Measurements from ENCODE around the gene AIF1L. TPM values are rescaled to one million over a fixed set of nuclear protein-coding genes. Genes with fewer than 3 reads are reported as not detected.

Gene AIF1L
- total RNA-seq, 1 donor from 2014 or later, result 72.5 TPM

DNA sequence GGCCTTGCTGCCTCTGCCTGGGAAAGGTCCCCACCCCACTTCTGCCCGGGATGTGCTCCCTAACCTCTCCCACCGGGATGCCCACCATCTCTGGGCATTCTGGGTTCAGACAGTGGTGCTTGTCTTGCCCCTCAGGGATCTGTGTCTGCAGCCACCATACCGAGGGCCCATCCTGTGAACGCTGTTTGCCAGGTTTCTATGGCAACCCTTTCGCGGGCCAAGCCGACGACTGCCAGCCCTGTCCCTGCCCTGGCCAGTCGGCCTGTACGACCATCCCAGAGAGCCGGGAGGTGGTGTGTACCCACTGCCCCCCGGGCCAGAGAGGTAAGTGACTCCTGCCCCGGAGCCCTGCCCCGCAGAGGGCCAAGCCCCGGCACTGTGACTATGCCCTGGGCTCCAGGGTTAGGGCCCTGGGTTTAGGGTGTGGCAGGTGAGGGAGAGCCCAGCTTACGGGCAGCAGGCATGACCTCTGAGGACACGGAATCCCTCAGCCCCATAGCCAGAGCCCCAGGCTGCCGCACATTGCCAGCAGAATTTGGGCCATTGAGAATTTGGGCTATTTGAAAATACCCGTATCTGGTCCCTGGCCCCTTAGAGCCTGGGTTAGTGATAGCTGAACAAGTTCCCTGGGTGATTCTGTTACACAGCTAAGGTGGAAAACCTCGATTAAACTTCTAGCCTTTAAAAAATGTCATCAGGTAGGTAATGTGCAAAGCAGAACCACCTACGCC lies 35.3 kb upstream of the AIF1L start:
- Mint-ChIP-seq H3K36me3 (ENCODE audit: insufficient read depth) (no peaks in the 10 kb centered on the region), H3K4me3 (ENCODE audit: low read depth) (no peak overlapping the region), H3K27ac (no peak overlapping the region), H3K9me3 (ENCODE audit: low read depth) (no peaks in the 10 kb centered on the region), H3K27me3 (peaks cover 2% of the 10 kb centered on the region), H3K4me1 (ENCODE audit: low read depth) (no peaks in the 10 kb centered on the region)
- no peak for TF ChIP-seq CTCF (IDR thresholded peaks at IDR 0.05; ENCODE audit: unreplicated experiment)
- DNase-seq (ENCODE audit: low spot score, unreplicated experiment), result no peak

DNA sequence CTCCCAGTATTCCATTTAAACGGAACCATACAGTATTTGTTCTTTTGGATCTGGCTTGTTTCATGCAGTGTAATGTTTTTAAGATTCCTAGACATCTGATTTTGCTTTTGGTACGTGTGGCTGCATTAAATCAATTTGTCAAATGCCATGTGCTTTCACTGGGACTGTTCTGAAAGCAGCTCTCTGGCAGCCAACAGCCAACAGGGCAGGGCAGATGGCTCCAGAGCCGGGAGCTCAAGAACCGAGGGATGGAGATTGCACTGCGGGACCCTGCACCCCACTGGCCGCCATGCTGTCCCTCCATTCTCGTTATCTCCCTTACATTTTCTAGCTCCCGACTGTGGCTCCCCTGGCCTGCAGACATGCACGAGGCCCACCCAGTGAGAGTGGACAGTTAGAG lies 33.4 kb upstream of the AIF1L start:
- Mint-ChIP-seq H3K4me1 (ENCODE audit: low read depth) (no peaks in the 10 kb centered on the region), H3K27me3 (peaks cover 2% of the 10 kb centered on the region), H3K9me3 (ENCODE audit: low read depth) (no peaks in the 10 kb centered on the region), H3K36me3 (ENCODE audit: insufficient read depth) (no peaks in the 10 kb centered on the region), H3K4me3 (ENCODE audit: low read depth) (no peak overlapping the region), H3K27ac (no peak overlapping the region)
- no peak for DNase-seq (ENCODE audit: low spot score, unreplicated experiment)
- no peak for TF ChIP-seq CTCF (IDR thresholded peaks at IDR 0.05; ENCODE audit: unreplicated experiment)

- Mint-ChIP-seq H3K27ac (no peak overlapping the region), H3K4me3 (ENCODE audit: low read depth) (no peak overlapping the region), H3K36me3 (ENCODE audit: insufficient read depth) (no peaks in the 10 kb centered on the region), H3K27me3 (peaks cover 2% of the 10 kb centered on the region), H3K9me3 (ENCODE audit: low read depth) (no peaks in the 10 kb centered on the region), H3K4me1 (ENCODE audit: low read depth) (no peaks in the 10 kb centered on the region)
- DNase-seq (ENCODE audit: low spot score, unreplicated experiment), result no peak
- TF ChIP-seq CTCF (IDR thresholded peaks at IDR 0.05; ENCODE audit: unreplicated experiment), result no peak
These were observed 30.7 kb upstream of the AIF1L start for GRCh38 chr9:131065599-131065998.

DNA sequence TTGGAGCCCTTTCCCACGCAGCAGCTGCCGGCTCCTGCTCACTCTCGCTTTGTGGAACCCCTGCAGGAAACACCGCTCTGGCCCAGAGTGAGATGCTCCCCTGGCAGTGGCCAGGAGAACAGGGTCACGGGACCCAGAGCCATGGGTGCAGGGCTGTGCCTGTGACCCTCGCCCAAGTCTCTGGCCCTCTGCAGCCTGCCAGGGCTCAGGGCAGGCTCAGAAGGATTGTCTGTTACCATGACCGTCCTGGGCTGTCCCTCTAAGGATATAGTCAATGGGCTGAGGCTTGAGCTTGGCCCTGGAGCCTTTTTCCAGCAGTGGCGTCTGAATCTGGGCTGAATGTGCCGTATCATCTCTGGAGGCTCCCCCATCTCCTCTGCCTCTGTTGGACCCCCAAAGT lies 28.7 kb upstream of the AIF1L start:
- no peaks in the 10 kb centered on the region for H3K36me3 Mint-ChIP-seq (ENCODE audit: insufficient read depth)
- TF ChIP-seq CTCF (IDR thresholded peaks at IDR 0.05; ENCODE audit: unreplicated experiment), result no peak
- peaks cover 2% of the 10 kb centered on the region for H3K27me3 Mint-ChIP-seq
- no peak overlapping the region for H3K4me3 Mint-ChIP-seq (ENCODE audit: low read depth)
- H3K27ac Mint-ChIP-seq, result no peak overlapping the region
- H3K9me3 Mint-ChIP-seq (ENCODE audit: low read depth), result no peaks in the 10 kb centered on the region
- no peak for DNase-seq (ENCODE audit: low spot score, unreplicated experiment)
- no peaks in the 10 kb centered on the region for H3K4me1 Mint-ChIP-seq (ENCODE audit: low read depth)

DNA sequence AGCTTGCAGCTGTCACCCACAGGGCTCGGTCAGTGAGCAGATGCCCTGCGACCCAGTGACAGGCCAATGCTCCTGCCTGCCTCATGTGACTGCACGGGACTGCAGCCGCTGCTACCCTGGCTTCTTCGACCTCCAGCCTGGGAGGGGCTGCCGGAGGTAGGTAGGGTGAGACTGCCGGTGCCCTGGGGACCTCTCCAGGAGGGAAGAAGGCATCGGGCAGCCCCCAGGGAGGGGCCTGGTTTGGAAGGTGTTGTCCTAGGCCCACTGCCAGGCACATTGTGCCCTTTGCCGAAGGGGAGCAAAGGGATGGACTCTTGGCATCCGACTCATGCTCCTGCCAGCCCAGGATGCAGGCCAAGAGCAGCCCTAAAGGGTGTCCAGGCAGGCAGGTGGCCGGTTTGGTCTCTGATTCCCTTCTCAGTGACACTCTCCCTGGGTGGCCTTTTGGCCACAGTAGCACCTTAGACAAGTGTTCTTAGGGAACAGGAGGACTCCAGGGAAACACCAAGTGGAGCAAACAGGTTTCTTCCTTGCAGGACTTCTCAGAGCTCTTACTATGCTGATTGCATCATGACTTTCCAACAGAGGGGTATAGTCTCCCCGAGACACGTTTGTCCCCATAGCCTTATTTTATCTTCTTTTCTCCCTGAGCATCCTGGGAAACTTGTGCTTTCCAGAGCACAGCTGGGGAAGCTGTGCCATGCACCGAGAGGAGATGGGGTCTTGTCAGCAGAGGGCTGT lies 28.1 kb upstream of the AIF1L start:
- no peak for DNase-seq (ENCODE audit: low spot score, unreplicated experiment)
- H3K27ac Mint-ChIP-seq, result no peak overlapping the region
- H3K27me3 Mint-ChIP-seq, result peaks cover 2% of the 10 kb centered on the region
- no peak for TF ChIP-seq CTCF (IDR thresholded peaks at IDR 0.05; ENCODE audit: unreplicated experiment)
- H3K9me3 Mint-ChIP-seq (ENCODE audit: low read depth), result no peaks in the 10 kb centered on the region
- H3K4me3 Mint-ChIP-seq (ENCODE audit: low read depth), result no peak overlapping the region
- H3K4me1 Mint-ChIP-seq (ENCODE audit: low read depth), result no peaks in the 10 kb centered on the region
- H3K36me3 Mint-ChIP-seq (ENCODE audit: insufficient read depth), result no peaks in the 10 kb centered on the region
